Ovary (tissue), 10 donors: Measurements from ENCODE around the gene MMD. TPM values are rescaled to one million over a fixed set of nuclear protein-coding genes. Genes with fewer than 3 reads are reported as not detected.
"Not testable (repeated sequence)": the region's sequence is repeated elsewhere in the genome, so short reads cannot be mapped to it uniquely, and the experiment has no call there.

Source experiments
- DNase-seq, 5 donors: peaks; one replicate each; pipeline ENCODE4 v3.0.0-alpha.2; 2019 to 2020
- H3K27ac ChIP-seq, 2 donors: fragments of 200-600 bp; one replicate each; pipeline versions ENCODE4 v1.5.1 to v1.8.0; 2019 to 2022
- H3K27me3 ChIP-seq: fragments of 200-600 bp; one replicate; pipeline ENCODE4 v1.8.0; 2022
- H3K36me3 ChIP-seq: fragments of 200-600 bp; sonication (generic); one replicate; pipeline ENCODE4 v1.5.1; 2019
- H3K4me1 ChIP-seq: one replicate; pipeline ENCODE4 v1.8.1; 2013; ENCODE audit warnings: mild to moderate bottlenecking, moderate library complexity; ENCODE audit not compliant: insufficient read depth
- H3K4me3 ChIP-seq: fragments of 200-600 bp; sonication (generic); one replicate; pipeline ENCODE4 v1.5.1; 2017
- H3K9me3 ChIP-seq, 2 donors: fragments of 200-600 bp in 1 of 2; sonication (generic) in 1 of 2; one replicate each; pipeline versions ENCODE4 v1.5.1 to v1.8.1; 2013 to 2019; ENCODE audit warnings: mild to moderate bottlenecking in 1 of 2, moderate library complexity in 1 of 2
- EP300 ChIP-seq: sonication (generic); formaldehyde crosslinking; IDR thresholded peaks from one replicate; pipeline ENCODE4 v1.6.1; 2017; ENCODE audit warnings: antibody characterized with exemption
- POLR2A ChIP-seq: fragments of 450-650 bp; IDR thresholded peaks from one replicate; pipeline ENCODE4 v1.6.1; 2017; ENCODE audit warnings: antibody characterized with exemption, mild to moderate bottlenecking, moderate library complexity
- WGBS, 3 donors: extraction: QIAGEN DNeasy Blood & Tissue Kit in 1 of 3; methylation state at CpG; one replicate each; pipeline versions ENCODE4 v1.1.5 to v1.1.7; 2013 to 2017; 5-methylcytosine and 5-hydroxymethylcytosine counted together
- intact Hi-C, 4 donors: fragments of 100-400 bp; cut with DNase I; formaldehyde crosslinking; loops; one replicate each; pipeline versions ENCODE4 v1.11.0 to v1.15.1; 2022 to 2023
- long read RNA-seq, 3 donors: library from polyadenylated mRNA in 2 of 3; unstranded in 2 of 3; transcript quantifications; one replicate each; pipeline ENCODE4 v2.0.0 and lab custom pipeline, GENCODE V29; 2021 to 2026
- polyA plus RNA-seq, 2 donors: library from polyadenylated mRNA; stranded (reverse); fragments of 200-250 nt in 1 of 2; fragments of 350-450 nt in 1 of 2; fragmentation: Illumina TruSeq in 1 of 2; extraction: RNeasy Lipid Tissue Mini Kit (QIAGEN cat#74804) in 1 of 2; gene quantifications; one replicate each; pipeline ENCODE4 v1.2.3, GENCODE V29; 2013 to 2014
- total RNA-seq, 7 donors: library from RNA; depleted of rRNA in 2 of 7; stranded (reverse); fragments of >200 nt in 2 of 7; fragmentation: NEBNext Ultra II Directional in 3 of 7; extraction: Animal tissue kit (Norgen Biotek cat#: 25700) in 3 of 7; gene quantifications; one replicate each; pipeline versions ENCODE4 v1.1.0 to v1.2.4, GENCODE V29; 2016 to 2023
- TF ChIP-seq, protein P1 (sequence below), 3 donors: fragments of 450-650 bp in 2 of 3; fragments of 200-600 bp in 1 of 3; IDR thresholded peaks; one replicate each; pipeline versions ENCODE4 v1.5.1 to v1.8.0; 2016 to 2022; ENCODE audit warnings: antibody characterized with exemption in 3 of 3, mild to moderate bottlenecking in 1 of 3
- donor health status: DM: no; HTN: no; CAD: no; lungs with moderate emphysema.
- donor health status: DM: no; HTN: no; CAD: no.
- donor health status: Bipolar disorder and iron deficiency.
- donor health status: DM: yes; HTN: yes; CAD: no.
- donor health status: DM: no; HTN: no; CAD: no.
- donor health status: DM: yes; HTN: yes; CAD: no.

Gene MMD, protein sequence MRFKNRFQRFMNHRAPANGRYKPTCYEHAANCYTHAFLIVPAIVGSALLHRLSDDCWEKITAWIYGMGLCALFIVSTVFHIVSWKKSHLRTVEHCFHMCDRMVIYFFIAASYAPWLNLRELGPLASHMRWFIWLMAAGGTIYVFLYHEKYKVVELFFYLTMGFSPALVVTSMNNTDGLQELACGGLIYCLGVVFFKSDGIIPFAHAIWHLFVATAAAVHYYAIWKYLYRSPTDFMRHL
- total RNA-seq (10 to 100 TPM in 1 of 7 donors, 1 to 10 TPM in 6; 5.3 to 11.0 (median 6.7) TPM), polyA plus RNA-seq (10 to 100 TPM in 1 of 2 donors, 1 to 10 TPM in 1; 5.0 to 10.2 TPM)
- long read RNA-seq, donor 1, partial matches to known transcripts = 2 of 5 reads
- long read RNA-seq, donor 1, other reads (novel, unspliced or antisense) = 1 of 5 reads
- long read RNA-seq, donor 2, partial matches to known transcripts = 0 of 4 reads
- long read RNA-seq, donor 2, other reads (novel, unspliced or antisense) = 0 of 4 reads
- long read RNA-seq, donor 3, transcript MMD-201 (7 exons, 2,735 nt) = major isoform, 10 of 12 reads
- long read RNA-seq, donor 3, partial matches to known transcripts = 0 of 12 reads
- long read RNA-seq, donor 3, other reads (novel, unspliced or antisense) = 2 of 12 reads

DNA sequence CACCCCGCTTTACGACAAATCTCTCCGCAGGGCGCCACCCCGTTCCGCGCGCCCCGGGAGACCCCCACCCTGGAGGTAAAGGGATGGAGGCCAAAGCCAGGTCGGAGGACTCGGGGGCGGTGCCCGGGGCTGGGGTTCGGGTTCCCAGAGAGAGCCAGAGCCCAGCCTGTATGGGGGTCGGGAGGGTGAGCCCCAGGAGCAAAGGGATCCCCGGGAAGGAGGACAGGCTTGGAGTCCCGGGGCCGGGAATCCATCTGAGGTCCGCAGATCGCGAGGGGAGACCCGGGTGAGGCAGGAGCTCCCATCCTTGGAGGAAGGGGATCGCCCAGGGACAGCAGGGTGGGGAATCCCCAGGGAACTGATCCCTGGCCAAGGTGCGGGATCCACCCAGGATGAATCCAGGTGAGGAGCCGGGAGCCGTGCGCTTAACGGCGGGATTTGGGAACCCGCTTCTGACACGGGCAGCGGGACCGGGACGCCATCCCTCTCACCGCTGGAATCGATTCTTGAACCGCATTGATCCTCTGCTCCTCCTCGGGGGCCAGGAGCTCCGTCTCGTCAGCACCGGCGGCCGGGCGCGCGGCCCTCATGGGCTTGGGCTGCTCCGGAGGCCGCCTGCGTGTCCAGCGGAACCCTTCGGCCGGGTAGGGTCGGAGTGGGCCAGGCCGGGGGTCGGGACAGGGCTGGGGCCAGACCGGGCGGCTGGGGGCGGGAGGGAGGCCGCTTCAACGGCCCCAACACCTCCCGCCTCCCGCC is at the start of gene MMD:
Gene MMD (minus strand): TSS at position 657 of the 756 bp plus-strand sequence. CDS start 140 bp downstream, at position 517.
- H3K4me3 ChIP-seq = peak within 1 kb of the TSS; percentile 90
- H3K4me1 ChIP-seq = no peaks in the 10 kb centered on the region
- DNase-seq = peak in 1 of 5 donors; percentile 26
- H3K36me3 ChIP-seq = no peaks in the 10 kb centered on the region
- no peaks in the 10 kb centered on the region for H3K9me3 ChIP-seq
- no peaks in the 10 kb centered on the region for H3K27me3 ChIP-seq
- TF ChIP-seq EP300 = no peak
- peak; percentile 22 for TF ChIP-seq POLR2A
- intact Hi-C loops = loop anchor here in 1 of 4 donors (10.0 kb wide), 1 partner anchor 333 kb away; the partner anchor contains the start of gene PCTP
- WGBS, 3 donors = 0 to 1% (median 0%) methylated on average over 50 to 62 of the region's 62 CpGs
- peak within 1 kb of the TSS in 1 of 2 donors; percentile 43 for H3K27ac ChIP-seq

DNA sequence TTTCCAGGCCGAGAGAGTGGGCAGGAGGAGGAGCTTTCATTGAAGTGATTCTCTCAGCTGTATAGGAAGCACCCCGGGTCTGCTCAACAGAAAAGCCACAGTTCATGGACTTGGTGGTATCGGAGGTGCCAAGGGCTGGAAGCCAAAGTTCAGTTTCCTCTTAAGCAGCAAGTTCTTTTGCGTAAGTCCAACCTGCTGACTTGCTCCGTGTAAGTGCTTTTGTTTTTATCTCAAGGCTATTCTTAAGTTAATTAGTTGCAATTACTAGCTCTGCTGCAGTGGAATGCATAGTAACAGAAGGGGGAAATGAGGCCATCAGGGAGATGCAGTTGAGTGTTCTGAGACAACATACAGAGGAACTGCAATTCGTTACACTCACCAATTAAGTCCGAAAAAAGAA is 45.0 kb upstream of the MMD start:
- DNase-seq = no peak
- Histone ChIP-seq H3K36me3 (no peaks in the 10 kb centered on the region), H3K27me3 (no peaks in the 10 kb centered on the region), H3K4me1 (no peaks in the 10 kb centered on the region), H3K27ac (no peak overlapping the region), H3K4me3 (no peak overlapping the region), H3K9me3 (no peaks in the 10 kb centered on the region)
- intact Hi-C loops = no loop called here
- TF ChIP-seq, protein P1, sequence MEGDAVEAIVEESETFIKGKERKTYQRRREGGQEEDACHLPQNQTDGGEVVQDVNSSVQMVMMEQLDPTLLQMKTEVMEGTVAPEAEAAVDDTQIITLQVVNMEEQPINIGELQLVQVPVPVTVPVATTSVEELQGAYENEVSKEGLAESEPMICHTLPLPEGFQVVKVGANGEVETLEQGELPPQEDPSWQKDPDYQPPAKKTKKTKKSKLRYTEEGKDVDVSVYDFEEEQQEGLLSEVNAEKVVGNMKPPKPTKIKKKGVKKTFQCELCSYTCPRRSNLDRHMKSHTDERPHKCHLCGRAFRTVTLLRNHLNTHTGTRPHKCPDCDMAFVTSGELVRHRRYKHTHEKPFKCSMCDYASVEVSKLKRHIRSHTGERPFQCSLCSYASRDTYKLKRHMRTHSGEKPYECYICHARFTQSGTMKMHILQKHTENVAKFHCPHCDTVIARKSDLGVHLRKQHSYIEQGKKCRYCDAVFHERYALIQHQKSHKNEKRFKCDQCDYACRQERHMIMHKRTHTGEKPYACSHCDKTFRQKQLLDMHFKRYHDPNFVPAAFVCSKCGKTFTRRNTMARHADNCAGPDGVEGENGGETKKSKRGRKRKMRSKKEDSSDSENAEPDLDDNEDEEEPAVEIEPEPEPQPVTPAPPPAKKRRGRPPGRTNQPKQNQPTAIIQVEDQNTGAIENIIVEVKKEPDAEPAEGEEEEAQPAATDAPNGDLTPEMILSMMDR (IDR thresholded peaks at IDR 0.05) = no peak
- no peak for TF ChIP-seq POLR2A
- TF ChIP-seq EP300 = no peak
- WGBS, 3 donors = 23 to 37% (median 31%) methylated on average over 7 of the region's 7 CpGs

DNA sequence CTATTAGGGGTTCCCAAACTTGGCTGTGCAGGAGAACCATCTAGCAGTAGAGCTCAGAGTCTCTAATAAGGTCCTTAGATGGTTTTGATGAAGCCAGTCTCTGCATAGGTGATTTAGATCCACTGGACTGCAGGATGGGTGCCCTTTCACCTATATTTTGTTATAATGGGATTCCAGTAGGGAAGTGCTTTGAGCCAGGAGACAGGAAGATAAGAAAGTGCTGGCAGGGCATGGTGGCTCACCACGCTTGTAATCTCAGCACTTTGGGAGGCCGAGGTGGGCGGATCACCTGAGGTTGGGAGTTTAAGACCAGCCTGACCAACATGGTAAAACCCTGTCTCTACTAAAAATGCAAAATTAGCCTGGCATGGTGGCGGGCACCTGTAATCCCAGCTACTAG is 44.1 kb upstream of the MMD start:
- DNase-seq, H3K9me3 ChIP-seq, H3K36me3 ChIP-seq, H3K4me3 ChIP-seq, intact Hi-C loops, H3K27ac ChIP-seq, H3K27me3 ChIP-seq, H3K4me1 ChIP-seq: not testable (repeated sequence)
- 75 to 86% (median 81%) methylated on average over 4 of the region's 4 CpGs for WGBS, 3 donors

DNA sequence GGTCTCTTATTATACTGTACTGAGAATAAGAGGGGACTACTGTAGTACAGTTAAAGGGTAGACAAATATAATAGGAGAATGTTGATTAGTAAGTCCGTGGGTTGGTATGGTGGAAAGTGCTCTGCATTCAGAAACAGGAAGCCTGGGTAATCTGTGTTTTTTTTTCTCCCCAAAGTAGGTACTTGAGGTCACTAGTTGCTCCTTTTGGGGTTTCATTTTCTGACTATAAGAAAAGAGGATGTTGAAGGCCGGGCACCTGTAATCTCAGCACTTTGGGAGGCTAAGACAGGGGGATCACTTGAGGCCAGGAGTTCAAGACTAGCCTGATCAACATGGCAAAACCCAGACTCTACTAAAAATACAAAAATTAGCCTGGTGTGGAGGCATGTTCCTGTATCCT is 42.0 kb upstream of the MMD start:
- H3K27me3 ChIP-seq = no peaks in the 10 kb centered on the region
- no peaks in the 10 kb centered on the region for H3K36me3 ChIP-seq
- no peak for TF ChIP-seq POLR2A
- TF ChIP-seq, protein P1 (IDR thresholded peaks at IDR 0.05) = no peak
- no peak for TF ChIP-seq EP300
- H3K4me3 ChIP-seq = no peak overlapping the region
- H3K4me1 ChIP-seq = no peaks in the 10 kb centered on the region
- no peak overlapping the region for H3K27ac ChIP-seq
- intact Hi-C loops = no loop called here
- 65 to 77% (median 70%) methylated on average over 2 of the region's 2 CpGs for WGBS, 3 donors
- no peak for DNase-seq
- H3K9me3 ChIP-seq = no peaks in the 10 kb centered on the region

DNA sequence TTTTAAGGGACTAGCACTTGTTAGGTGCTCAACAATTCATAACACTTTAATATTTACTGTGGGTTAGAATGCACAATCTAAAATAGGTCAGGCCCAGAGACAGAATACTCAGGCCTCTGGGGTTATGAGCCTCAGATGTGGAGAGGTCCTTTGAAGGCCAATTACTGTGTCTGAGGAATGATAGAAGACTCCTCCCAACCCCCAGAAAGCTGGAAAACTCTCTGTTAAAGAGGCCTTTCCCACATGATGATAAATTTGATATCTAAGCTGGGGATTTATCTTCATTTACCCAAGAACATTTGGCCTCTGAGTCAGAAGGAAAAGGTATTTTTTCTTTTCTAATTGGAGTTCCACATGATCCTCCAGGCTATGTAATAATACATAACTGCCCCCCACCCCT is 41.1 kb upstream of the MMD start:
- no peak for DNase-seq
- no peaks in the 10 kb centered on the region for H3K36me3 ChIP-seq
- no peaks in the 10 kb centered on the region for H3K9me3 ChIP-seq
- no peaks in the 10 kb centered on the region for H3K27me3 ChIP-seq
- no peak overlapping the region for H3K4me3 ChIP-seq
- H3K27ac ChIP-seq = no peak overlapping the region
- no peaks in the 10 kb centered on the region for H3K4me1 ChIP-seq
- intact Hi-C loops = no loop called here
- TF ChIP-seq, protein P1 (IDR thresholded peaks at IDR 0.05) = no peak
- no peak for TF ChIP-seq POLR2A
- TF ChIP-seq EP300 = no peak
